ENCODE measurements around the gene SLC6A5.

DNA sequence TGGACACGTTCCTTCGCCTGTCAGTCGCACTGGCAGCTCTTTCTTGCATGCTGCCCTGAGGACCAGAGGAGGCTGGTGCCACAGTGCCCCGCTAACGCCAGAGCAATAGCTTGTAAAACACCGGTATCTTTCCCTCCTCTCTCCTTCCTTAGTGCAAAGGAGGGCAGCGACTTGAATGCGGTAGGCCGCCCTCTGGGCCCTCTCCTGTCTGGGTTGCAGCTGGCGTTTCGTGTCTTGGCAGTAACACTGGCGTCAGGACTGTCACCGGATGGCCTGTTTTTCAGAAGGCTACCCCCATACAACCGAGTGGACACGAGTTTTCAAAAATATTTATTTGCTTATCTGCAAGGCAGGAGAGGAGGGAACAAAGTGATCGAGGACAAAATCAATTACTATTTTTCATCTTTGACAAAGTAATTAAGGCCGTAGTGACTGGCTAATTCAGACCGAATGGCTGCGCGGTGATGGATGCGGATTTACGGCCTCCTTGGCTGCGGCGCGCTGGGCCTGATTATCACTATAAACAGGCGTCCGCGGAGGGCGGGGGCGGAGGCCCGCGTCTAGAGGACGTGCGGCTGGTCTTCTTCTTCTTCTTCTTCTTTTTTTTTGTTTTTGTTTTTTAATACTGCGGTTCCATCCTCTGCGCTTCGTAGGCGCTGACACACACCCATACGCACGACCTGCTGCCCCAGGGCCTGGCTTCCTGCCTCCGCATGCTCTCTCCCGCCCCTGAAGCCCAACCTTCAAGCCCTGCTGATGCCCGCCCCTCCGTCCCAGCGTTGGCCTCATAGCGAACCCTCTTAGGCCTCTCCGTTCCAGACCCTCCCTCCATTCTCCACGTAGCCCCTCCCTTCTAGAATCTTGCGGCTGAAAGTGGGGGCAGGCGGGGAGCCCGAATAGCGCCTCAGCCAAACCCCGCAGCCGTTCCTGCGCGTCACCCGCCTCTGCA is 2.9 kb upstream of the SLC6A5 start:
- TF ChIP-seq, protein P1, sequence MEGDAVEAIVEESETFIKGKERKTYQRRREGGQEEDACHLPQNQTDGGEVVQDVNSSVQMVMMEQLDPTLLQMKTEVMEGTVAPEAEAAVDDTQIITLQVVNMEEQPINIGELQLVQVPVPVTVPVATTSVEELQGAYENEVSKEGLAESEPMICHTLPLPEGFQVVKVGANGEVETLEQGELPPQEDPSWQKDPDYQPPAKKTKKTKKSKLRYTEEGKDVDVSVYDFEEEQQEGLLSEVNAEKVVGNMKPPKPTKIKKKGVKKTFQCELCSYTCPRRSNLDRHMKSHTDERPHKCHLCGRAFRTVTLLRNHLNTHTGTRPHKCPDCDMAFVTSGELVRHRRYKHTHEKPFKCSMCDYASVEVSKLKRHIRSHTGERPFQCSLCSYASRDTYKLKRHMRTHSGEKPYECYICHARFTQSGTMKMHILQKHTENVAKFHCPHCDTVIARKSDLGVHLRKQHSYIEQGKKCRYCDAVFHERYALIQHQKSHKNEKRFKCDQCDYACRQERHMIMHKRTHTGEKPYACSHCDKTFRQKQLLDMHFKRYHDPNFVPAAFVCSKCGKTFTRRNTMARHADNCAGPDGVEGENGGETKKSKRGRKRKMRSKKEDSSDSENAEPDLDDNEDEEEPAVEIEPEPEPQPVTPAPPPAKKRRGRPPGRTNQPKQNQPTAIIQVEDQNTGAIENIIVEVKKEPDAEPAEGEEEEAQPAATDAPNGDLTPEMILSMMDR (IDR thresholded peaks at IDR 0.05; ENCODE audit: low read length), result no peak
- no peak for TF ChIP-seq EZH2 (optimal IDR thresholded peaks at IDR 0.05; ENCODE audit: low read depth, low read length)
- no peak for TF ChIP-seq EZH2phosphoT487 (IDR thresholded peaks at IDR 0.05; ENCODE audit: low read length)
